H1 (cell line): ENCODE results near the gene PGLYRP4. TPM values are rescaled to one million over a fixed set of nuclear protein-coding genes. Genes with fewer than 3 reads are reported as not detected.

Source experiments
- CTCF ChIA-PET: fragments of 300-600 bp; sonication (Branson Sonifier 250); formaldehyde crosslinking; loops from one replicate; lab custom pipeline; 2021; ENCODE audit not compliant: partially characterized antibody; lab: Charles Lee
- POLR2A ChIA-PET: fragments of 300-600 bp; sonication (Branson Sonifier 250); formaldehyde crosslinking; loops from one replicate; lab custom pipeline; 2021; ENCODE audit warnings: inconsistent platforms; ENCODE audit not compliant: partially characterized antibody; lab: Charles Lee
- DNase-seq, 2 experiments: peaks; one replicate each; pipeline versions ENCODE4 v3.0.0 to v3.0.0-alpha.2; 2010 to 2022; ENCODE audit warnings: low spot score in 2 of 2, low read depth in 1 of 2, mixed read lengths in 1 of 2
- FAIRE-seq: peaks from 2 replicates; lab custom pipeline; 2011; peaks lifted over from hg19 to GRCh38; lab: Jason Lieb, UNC
- H2AFZ ChIP-seq: 2 replicates; pipeline ENCODE4 v1.8.1; 2012; ENCODE audit warnings: low read length, inconsistent platforms
- H2AK5ac ChIP-seq: 2 replicates; pipeline ENCODE4 v1.6.1; 2013; ENCODE audit warnings: low read depth, low read length
- H2BK120ac ChIP-seq: replicated peaks from 2 replicates; pipeline ENCODE3; 2013; ENCODE audit warnings: low read depth, low read length, inconsistent platforms
- H2BK12ac ChIP-seq: 2 replicates; pipeline ENCODE4 v1.6.1; 2013; ENCODE audit warnings: low read depth, low read length
- H2BK15ac ChIP-seq: 2 replicates; pipeline ENCODE4 v1.6.1; 2013; ENCODE audit warnings: low read length
- H2BK20ac ChIP-seq: 2 replicates; pipeline ENCODE4 v1.6.1; 2013; ENCODE audit warnings: low read length
- H2BK5ac ChIP-seq: 2 replicates; pipeline ENCODE4 v1.6.1; 2013; ENCODE audit warnings: low read depth, low read length
- H3K14ac ChIP-seq: 2 replicates; pipeline ENCODE4 v1.6.1; 2013; ENCODE audit warnings: inconsistent platforms; ENCODE audit not compliant: insufficient read length
- H3K18ac ChIP-seq: 2 replicates; pipeline ENCODE4 v1.6.1; 2013; ENCODE audit warnings: low read length; ENCODE audit errors: extremely low read depth
- H3K23ac ChIP-seq: 2 replicates; pipeline ENCODE4 v1.6.1; 2013; ENCODE audit warnings: inconsistent platforms; ENCODE audit not compliant: insufficient read length
- H3K23me2 ChIP-seq: 2 replicates; pipeline ENCODE4 v1.6.1; 2013; ENCODE audit warnings: low read depth, low read length
- H3K27ac ChIP-seq: 2 replicates; pipeline ENCODE4 v1.6.1; 2011; ENCODE audit warnings: low read depth, low read length, inconsistent platforms
- H3K27me3 ChIP-seq, 4 experiments: replicated peaks in 1 of 4; 1 replicate in 1 of 4; 2 replicates in 3 of 4; pipeline versions ENCODE4 v1.6.1 to v1.8.1; 2011 to 2013; ENCODE audit warnings: low read length in 3 of 4, mild to moderate bottlenecking in 3 of 4, inconsistent platforms in 2 of 4, mixed read lengths in 2 of 4, moderate library complexity in 1 of 4; ENCODE audit not compliant: control insufficient read depth in 3 of 4, insufficient read depth in 3 of 4; ENCODE audit errors: extremely low read depth in 1 of 4
- H3K36me3 ChIP-seq, 4 experiments: 2 replicates each; pipeline versions ENCODE4 v1.6.1 to v1.8.1; 2011 to 2013; ENCODE audit warnings: mild to moderate bottlenecking in 4 of 4, low read length in 3 of 4, moderate library complexity in 2 of 4, control low read depth in 1 of 4, inconsistent platforms in 1 of 4; ENCODE audit not compliant: insufficient read depth in 4 of 4, control insufficient read depth in 2 of 4
- H3K4ac ChIP-seq: replicated peaks from 2 replicates; pipeline ENCODE3; 2013; ENCODE audit warnings: low read length, low read depth, mixed read lengths, inconsistent platforms; ENCODE audit not compliant: insufficient read length
- H3K4me1 ChIP-seq, 4 experiments: replicated peaks in 1 of 4; 1 replicate in 1 of 4; 2 replicates in 3 of 4; pipeline versions ENCODE4 v1.6.1 to v1.8.1; 2011 to 2013; ENCODE audit warnings: low read length in 3 of 4, inconsistent platforms in 2 of 4, mixed read lengths in 1 of 4; ENCODE audit not compliant: insufficient read depth in 4 of 4, control insufficient read depth in 3 of 4
- H3K4me2 ChIP-seq, 2 experiments: 2 replicates each; pipeline versions ENCODE4 v1.6.1 to v1.8.1; 2011 to 2013; ENCODE audit warnings: low read depth in 2 of 2, low read length in 2 of 2, control low read depth in 1 of 2, inconsistent platforms in 1 of 2, mild to moderate bottlenecking in 1 of 2; ENCODE audit not compliant: insufficient read depth in 1 of 2
- H3K4me3 ChIP-seq, 4 experiments: fragments of 200-600, 300-600 bp in 1 of 4; sonication (generic), shearing (Covaris generic), sonication (Bioruptor Twin) in 1 of 4; 2 replicates each; pipeline versions ENCODE4 v1.5.1 to v1.8.1; 2011 to 2016; ENCODE audit warnings: low read length in 4 of 4, low read depth in 3 of 4, control low read depth in 2 of 4, inconsistent platforms in 2 of 4, mild to moderate bottlenecking in 2 of 4, mixed read lengths in 1 of 4, moderate library complexity in 1 of 4; ENCODE audit not compliant: insufficient read depth in 2 of 4; ENCODE audit errors: extremely low read depth in 1 of 4
- H3K56ac ChIP-seq: replicated peaks from 2 replicates; pipeline ENCODE3; 2013; ENCODE audit warnings: low read depth, mild to moderate bottlenecking, mixed read lengths, low read length, inconsistent platforms; ENCODE audit not compliant: insufficient read length
- H3K79me1 ChIP-seq: 2 replicates; pipeline ENCODE4 v1.6.1; 2013; ENCODE audit warnings: low read depth, low read length, control low read depth
- H3K79me2 ChIP-seq, 2 experiments: 2 replicates each; pipeline versions ENCODE4 v1.6.1 to v1.8.1; 2012 to 2013; ENCODE audit warnings: low read length in 2 of 2, mild to moderate bottlenecking in 2 of 2, inconsistent platforms in 1 of 2; ENCODE audit not compliant: insufficient read depth in 2 of 2, control insufficient read depth in 1 of 2
- H3K9ac ChIP-seq, 4 experiments: replicated peaks in 1 of 4; 1 replicate in 1 of 4; 2 replicates in 3 of 4; pipeline versions ENCODE4 v1.6.1 to v1.8.1; 2011 to 2013; ENCODE audit warnings: low read depth in 3 of 4, low read length in 3 of 4, control low read depth in 2 of 4, mild to moderate bottlenecking in 2 of 4, moderate library complexity in 2 of 4, inconsistent platforms in 1 of 4; ENCODE audit errors: extremely low read depth in 1 of 4
- H3K9me3 ChIP-seq, 2 experiments: 2 replicates each; pipeline versions ENCODE4 v1.6.1 to v1.8.1; 2012 to 2013; ENCODE audit warnings: mild to moderate bottlenecking in 2 of 2, moderate library complexity in 2 of 2, control low read depth in 1 of 2, inconsistent platforms in 1 of 2, low read depth in 1 of 2, low read length in 1 of 2, mixed read lengths in 1 of 2; ENCODE audit not compliant: insufficient read depth in 2 of 2
- H4K20me1 ChIP-seq, 2 experiments: replicated peaks in 1 of 2; 2 replicates each; pipeline versions ENCODE3 to v1.8.1; 2011 to 2013; ENCODE audit warnings: inconsistent platforms in 2 of 2, low read length in 2 of 2, mild to moderate bottlenecking in 1 of 2; ENCODE audit not compliant: insufficient read depth in 2 of 2, control insufficient read depth in 1 of 2
- H4K5ac ChIP-seq: 2 replicates; pipeline ENCODE4 v1.6.1; 2013; ENCODE audit warnings: low read length, low read depth, mixed read lengths, inconsistent platforms; ENCODE audit not compliant: insufficient read length
- H4K8ac ChIP-seq: 2 replicates; pipeline ENCODE4 v1.8.0; 2013; ENCODE audit warnings: mild to moderate bottlenecking, moderate library complexity, low read length, inconsistent platforms; ENCODE audit not compliant: insufficient read depth; ENCODE audit errors: extremely low read depth
- H4K91ac ChIP-seq: replicated peaks from 2 replicates; pipeline ENCODE3; 2013; ENCODE audit warnings: low read length, mixed read lengths, inconsistent platforms; ENCODE audit not compliant: insufficient read length
- CBX8 ChIP-seq: fragments of 300-800, 300-1000 bp; sonication (generic); IDR thresholded peaks from 2 replicates; pipeline ENCODE4 v1.7.1; 2016; ENCODE audit warnings: low read depth, low read length, borderline replicate concordance
- CHD1 ChIP-seq: IDR thresholded peaks from 2 replicates; pipeline ENCODE4 v1.6.1; 2012; ENCODE audit warnings: low read depth, low read length, improper control_type of control experiment
- GTF2F1 ChIP-seq: IDR thresholded peaks from 2 replicates; pipeline ENCODE4 v1.6.1; 2012; ENCODE audit warnings: low read depth, low read length, improper control_type of control experiment, borderline replicate concordance
- HDAC6 ChIP-seq: IDR thresholded peaks from one replicate; pipeline ENCODE4 v1.7.1; 2012; ENCODE audit warnings: low read depth, mild to moderate bottlenecking, inconsistent platforms, low read length, moderate library complexity
- JUND ChIP-seq: IDR thresholded peaks from 2 replicates; pipeline ENCODE4 v1.6.1; 2011; ENCODE audit warnings: mild to moderate bottlenecking, improper control_type of control experiment, low read length
- NANOG ChIP-seq: IDR thresholded peaks from 2 replicates; pipeline ENCODE4 v1.6.1; 2011; ENCODE audit warnings: low read length, low read depth, mild to moderate bottlenecking, inconsistent platforms; ENCODE audit not compliant: insufficient read depth, poor library complexity, severe bottlenecking
- RBBP5 ChIP-seq: IDR thresholded peaks from 2 replicates; pipeline ENCODE4 v1.7.1; 2012; ENCODE audit warnings: low read depth, mild to moderate bottlenecking, inconsistent platforms, low read length, moderate library complexity, borderline replicate concordance
- RNF2 ChIP-seq: fragments of 200-900, 300-1000 bp; sonication (generic); IDR thresholded peaks from 2 replicates; pipeline ENCODE4 v1.7.1; 2016; ENCODE audit warnings: borderline replicate concordance, low read depth, mild to moderate bottlenecking, antibody characterized with exemption, low read length; ENCODE audit not compliant: poor library complexity, severe bottlenecking; ENCODE audit errors: missing control alignments
- SAP30 ChIP-seq: fragments of 300-600 bp; sonication (generic); IDR thresholded peaks from 2 replicates; pipeline ENCODE4 v1.7.1; 2012; ENCODE audit warnings: low read length, moderate library complexity, mild to moderate bottlenecking, inconsistent platforms; ENCODE audit not compliant: insufficient read depth, insufficient replicate concordance
- SP2 ChIP-seq: IDR thresholded peaks from 2 replicates; pipeline ENCODE4 v1.6.1; 2012; ENCODE audit warnings: mild to moderate bottlenecking, low read length, inconsistent platforms
- SRF ChIP-seq: IDR thresholded peaks from 2 replicates; pipeline ENCODE4 v1.6.1; 2011; ENCODE audit warnings: mild to moderate bottlenecking, low read depth, low read length, moderate library complexity
- TAF1 ChIP-seq: IDR thresholded peaks from 2 replicates; pipeline ENCODE4 v1.6.1; 2011; ENCODE audit warnings: mild to moderate bottlenecking, low read depth, low read length
- WGBS, 2 experiments: shearing (Covaris generic) in 1 of 2; methylation state at CpG; one replicate each; pipeline versions ENCODE4 v1.1.6 to v1.1.7; 2013 to 2015; ENCODE audit warnings: low lambda C conversion rate in 2 of 2, mixed read lengths in 2 of 2, inconsistent platforms in 1 of 2, low coverage in 1 of 2, missing lambda C conversion rate in 1 of 2; ENCODE audit not compliant: insufficient replicate concordance in 2 of 2, insufficient coverage in 1 of 2, insufficient read length in 1 of 2; ENCODE audit errors: extremely low coverage in 1 of 2, missing lambda C conversion rate in 1 of 2; 5-methylcytosine and 5-hydroxymethylcytosine counted together
- polyA plus RNA-seq, 7 experiments: library from polyadenylated mRNA; depleted of rRNA in 3 of 7; stranded (reverse) in 5 of 7; unstranded in 2 of 7; fragments of >200 nt in 5 of 7; fragments of 200-250 nt in 2 of 7; gene quantifications; 1 replicate in 5 of 7; 2 replicates in 1 of 7; 4 replicates in 1 of 7; pipeline versions ENCODE4 v1.2.1 to v1.2.3, GENCODE V29; 2011 to 2013; ENCODE audit warnings: missing spikeins in 2 of 7, mixed read lengths in 2 of 7
- total RNA-seq: library from RNA; stranded (reverse); fragmentation: NEBNext Ultra II Directional; extraction: Animal tissue kit (Norgen Biotek cat#: 25700); gene quantifications from 2 replicates; pipeline ENCODE4 v1.2.1, GENCODE V29; 2021
- TF ChIP-seq, protein P1 (sequence below): IDR thresholded peaks from 2 replicates; pipeline ENCODE4 v1.6.1; 2012; ENCODE audit warnings: low read length, inconsistent platforms

PGLYRP4 gene
- total and polyA plus RNA-seq, 2 of the 8 experiments (the other 6 are each of a cell fraction or from before 2014, with no cell fraction given): not detected

DNA sequence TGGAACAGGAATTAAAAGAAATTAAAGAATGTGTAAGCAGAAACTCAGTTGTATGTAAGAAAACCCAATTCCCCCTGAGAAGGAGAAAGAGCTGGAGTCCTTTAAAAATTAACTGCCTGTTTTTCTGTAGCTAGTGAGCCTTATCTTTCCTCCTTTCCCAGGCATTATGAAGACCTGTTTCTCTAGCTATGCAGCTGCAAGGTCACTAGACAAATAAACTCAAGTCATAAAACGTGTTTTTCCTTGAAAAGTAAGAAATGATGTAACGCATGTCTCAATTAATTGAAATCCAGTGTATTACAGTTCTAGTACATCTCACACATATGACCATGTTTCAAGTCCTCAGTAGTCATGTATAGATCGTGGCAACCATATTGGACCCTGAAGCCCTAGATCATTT is 21.5 kb upstream of the PGLYRP4 start:
- no peaks in the 10 kb centered on the region for H3K79me1 ChIP-seq
- no peak overlapping the region for H4K91ac ChIP-seq
- H2BK20ac ChIP-seq: no peak overlapping the region
- H2BK120ac ChIP-seq: no peak overlapping the region
- FAIRE-seq (no peak), DNase-seq (no peak)
- H3K56ac ChIP-seq: no peak overlapping the region
- H3K4me3 ChIP-seq: no peak overlapping the region
- no peak overlapping the region for H3K4me2 ChIP-seq
- H3K18ac ChIP-seq: no peak overlapping the region
- no peak overlapping the region for H2BK5ac ChIP-seq
- WGBS, 2 experiments: 77% methylated on average over 3 of the region's 3 CpGs; no CpG with 5 or more reads in 1 of the 2 experiments
- no peak overlapping the region for H2AK5ac ChIP-seq
- H3K79me2 ChIP-seq: no peaks in the 10 kb centered on the region
- H2BK15ac ChIP-seq: no peak overlapping the region
- H4K20me1 ChIP-seq: no peaks in the 10 kb centered on the region
- H3K9ac ChIP-seq: no peak overlapping the region
- H3K23me2 ChIP-seq: no peaks in the 10 kb centered on the region
- H3K14ac ChIP-seq: no peak overlapping the region
- no peaks in the 10 kb centered on the region for H3K4me1 ChIP-seq
- no peak overlapping the region for H2AFZ ChIP-seq
- no peak overlapping the region for H3K4ac ChIP-seq
- H3K23ac ChIP-seq: no peak overlapping the region
- no peaks in the 10 kb centered on the region; a peak in 1 of 7 replicates for H3K27me3 ChIP-seq
- CTCF ChIA-PET: no interaction called here
- H4K5ac ChIP-seq: no peak overlapping the region
- POLR2A ChIA-PET: no interaction called here
- no peaks in the 10 kb centered on the region for H3K9me3 ChIP-seq
- no peak overlapping the region for H2BK12ac ChIP-seq
- H4K8ac ChIP-seq: no peak overlapping the region
- no peaks in the 10 kb centered on the region for H3K36me3 ChIP-seq
- no peak overlapping the region for H3K27ac ChIP-seq
- TF ChIP-seq HDAC6 (no peak), TAF1 (no peak), GTF2F1 (no peak), SP2 (no peak), NANOG (no peak), SAP30 (no peak), CBX8 (no peak), RNF2 (no peak), JUND (no peak), SRF (no peak), CHD1 (no peak), RBBP5 (no peak)
- TF ChIP-seq, protein P1, sequence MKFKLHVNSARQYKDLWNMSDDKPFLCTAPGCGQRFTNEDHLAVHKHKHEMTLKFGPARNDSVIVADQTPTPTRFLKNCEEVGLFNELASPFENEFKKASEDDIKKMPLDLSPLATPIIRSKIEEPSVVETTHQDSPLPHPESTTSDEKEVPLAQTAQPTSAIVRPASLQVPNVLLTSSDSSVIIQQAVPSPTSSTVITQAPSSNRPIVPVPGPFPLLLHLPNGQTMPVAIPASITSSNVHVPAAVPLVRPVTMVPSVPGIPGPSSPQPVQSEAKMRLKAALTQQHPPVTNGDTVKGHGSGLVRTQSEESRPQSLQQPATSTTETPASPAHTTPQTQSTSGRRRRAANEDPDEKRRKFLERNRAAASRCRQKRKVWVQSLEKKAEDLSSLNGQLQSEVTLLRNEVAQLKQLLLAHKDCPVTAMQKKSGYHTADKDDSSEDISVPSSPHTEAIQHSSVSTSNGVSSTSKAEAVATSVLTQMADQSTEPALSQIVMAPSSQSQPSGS: no peak
